H9 (cell line): ENCODE results near the gene SAA1. TPM values are rescaled to one million over a fixed set of nuclear protein-coding genes. Genes with fewer than 3 reads are reported as not detected.

Source experiments
- DNase-seq: peaks from one replicate; pipeline ENCODE4 v3.0.0-alpha.2; 2017
- H2AFZ ChIP-seq: one replicate; pipeline ENCODE4 v1.6.1; 2013; ENCODE audit warnings: mild to moderate bottlenecking, low read length, control low read depth, moderate library complexity
- H2AK5ac ChIP-seq: 2 replicates; pipeline ENCODE4 v1.6.1; 2013; ENCODE audit warnings: low read length, control low read depth, mixed read lengths; ENCODE audit not compliant: insufficient read length
- H2BK120ac ChIP-seq: one replicate; pipeline ENCODE4 v1.6.1; 2013; ENCODE audit warnings: low read depth, mild to moderate bottlenecking, low read length, control low read depth, inconsistent platforms; ENCODE audit not compliant: poor library complexity, severe bottlenecking
- H2BK12ac ChIP-seq: 2 replicates; pipeline ENCODE4 v1.6.1; 2013; ENCODE audit warnings: low read length, control low read depth, mixed read lengths, low read depth; ENCODE audit not compliant: insufficient read length
- H2BK15ac ChIP-seq: 2 replicates; pipeline ENCODE4 v1.6.1; 2013; ENCODE audit warnings: low read depth, low read length, control low read depth
- H2BK20ac ChIP-seq: one replicate; pipeline ENCODE4 v1.6.1; 2013; ENCODE audit warnings: low read depth, mild to moderate bottlenecking, low read length, control low read depth, inconsistent platforms; ENCODE audit not compliant: poor library complexity, severe bottlenecking
- H2BK5ac ChIP-seq: 2 replicates; pipeline ENCODE4 v1.6.1; 2013; ENCODE audit warnings: low read length, control low read depth, mixed read lengths; ENCODE audit not compliant: insufficient read length
- H3K14ac ChIP-seq: 2 replicates; pipeline ENCODE4 v1.6.1; 2013; ENCODE audit warnings: low read length, control low read depth; ENCODE audit not compliant: insufficient read depth
- H3K18ac ChIP-seq: 2 replicates; pipeline ENCODE4 v1.6.1; 2013; ENCODE audit warnings: low read depth, mild to moderate bottlenecking, mixed read lengths, low read length, control low read depth; ENCODE audit not compliant: insufficient read length
- H3K23ac ChIP-seq: 2 replicates; pipeline ENCODE4 v1.6.1; 2013; ENCODE audit warnings: low read length, control low read depth, mixed read lengths, low read depth; ENCODE audit not compliant: insufficient read length
- H3K23me2 ChIP-seq: 2 replicates; pipeline ENCODE4 v1.6.1; 2013; ENCODE audit warnings: low read depth, mild to moderate bottlenecking, mixed read lengths, low read length, control low read depth; ENCODE audit not compliant: insufficient read length, poor library complexity, severe bottlenecking
- H3K27ac ChIP-seq: 2 replicates; pipeline ENCODE4 v1.5.1; 2013; ENCODE audit warnings: low read length, control low read depth, mixed read lengths, low read depth; ENCODE audit not compliant: insufficient read length
- H3K27me3 ChIP-seq: 2 replicates; pipeline ENCODE4 v1.6.1; 2013; ENCODE audit warnings: low read length, control low read depth, inconsistent platforms; ENCODE audit not compliant: insufficient read depth
- H3K4ac ChIP-seq: 2 replicates; pipeline ENCODE4 v1.6.1; 2013; ENCODE audit warnings: low read depth, mild to moderate bottlenecking, control low read depth, inconsistent platforms, low read length, moderate library complexity
- H3K4me1 ChIP-seq: 2 replicates; pipeline ENCODE4 v1.6.1; 2013; ENCODE audit warnings: low read length, control low read depth, inconsistent platforms; ENCODE audit not compliant: insufficient read depth
- H3K4me2 ChIP-seq: 2 replicates; pipeline ENCODE4 v1.6.1; 2013; ENCODE audit warnings: low read length, control low read depth, mixed read lengths; ENCODE audit not compliant: insufficient read length, insufficient read depth
- H3K56ac ChIP-seq: 2 replicates; pipeline ENCODE4 v1.6.1; 2013; ENCODE audit warnings: low read depth, mild to moderate bottlenecking, mixed read lengths, low read length, control low read depth; ENCODE audit not compliant: insufficient read length
- H3K79me1 ChIP-seq: 2 replicates; pipeline ENCODE4 v1.6.1; 2013; ENCODE audit warnings: low read depth, mild to moderate bottlenecking, moderate library complexity, low read length, control low read depth, inconsistent platforms; ENCODE audit not compliant: insufficient read depth, poor library complexity, severe bottlenecking
- H3K79me2 ChIP-seq: 2 replicates; pipeline ENCODE4 v1.6.1; 2013; ENCODE audit warnings: low read length, control low read depth, inconsistent platforms; ENCODE audit not compliant: insufficient read depth
- H3K9ac ChIP-seq: 2 replicates; pipeline ENCODE4 v1.6.1; 2013; ENCODE audit warnings: low read length, control low read depth, mixed read lengths; ENCODE audit not compliant: insufficient read length; ENCODE audit errors: extremely low read depth
- H3K9me3 ChIP-seq: one replicate; pipeline ENCODE4 v1.6.1; 2013; ENCODE audit warnings: low read depth, low read length, inconsistent platforms; ENCODE audit not compliant: control insufficient read depth
- H3T11ph ChIP-seq: one replicate; pipeline ENCODE4 v1.6.1; 2013; ENCODE audit warnings: mild to moderate bottlenecking, low read length, control low read depth, inconsistent platforms
- H4K20me1 ChIP-seq: one replicate; pipeline ENCODE4 v1.6.1; 2013; ENCODE audit not compliant: control insufficient read depth, insufficient read length, insufficient read depth
- H4K5ac ChIP-seq: 2 replicates; pipeline ENCODE4 v1.6.1; 2013; ENCODE audit warnings: low read depth, mild to moderate bottlenecking, mixed read lengths, low read length, control low read depth; ENCODE audit not compliant: insufficient read length
- H4K8ac ChIP-seq: replicated peaks from 2 replicates; pipeline ENCODE4 v1.6.1; 2013; ENCODE audit warnings: low read length, control low read depth, mixed read lengths, low read depth; ENCODE audit not compliant: insufficient read length
- H4K91ac ChIP-seq: 2 replicates; pipeline ENCODE4 v1.6.1; 2013; ENCODE audit warnings: low read depth, mild to moderate bottlenecking, moderate library complexity, mixed read lengths, low read length, control low read depth; ENCODE audit not compliant: insufficient read length
- H3K27ac Mint-ChIP-seq, 3 experiments: 2 replicates in 2 of 3; 3 replicates in 1 of 3; pipeline ENCODE4 v1.8.0; 2020 to 2021; ENCODE audit warnings: mixed read lengths in 3 of 3, mild to moderate bottlenecking in 1 of 3, moderate library complexity in 1 of 3
- H3K27me3 Mint-ChIP-seq: 2 replicates; pipeline ENCODE4 v1.8.0; 2021; ENCODE audit warnings: low read depth, mild to moderate bottlenecking, moderate library complexity, mixed read lengths
- H3K36me3 Mint-ChIP-seq, 3 experiments: 2 replicates in 2 of 3; 3 replicates in 1 of 3; pipeline ENCODE4 v1.8.0; 2020 to 2021; ENCODE audit warnings: low read depth in 3 of 3, mixed read lengths in 3 of 3; ENCODE audit not compliant: insufficient read depth in 1 of 3
- H3K4me1 Mint-ChIP-seq, 2 experiments: 2 replicates each; pipeline ENCODE4 v1.8.0; 2020; ENCODE audit warnings: mixed read lengths in 2 of 2
- H3K4me3 Mint-ChIP-seq, 2 experiments: 2 replicates in 1 of 2; 3 replicates in 1 of 2; pipeline ENCODE4 v1.8.0; 2020 to 2021; ENCODE audit warnings: mild to moderate bottlenecking in 2 of 2, mixed read lengths in 2 of 2, moderate library complexity in 1 of 2
- H3K9me3 Mint-ChIP-seq, 2 experiments: 2 replicates in 1 of 2; 3 replicates in 1 of 2; pipeline ENCODE4 v1.8.0; 2020; ENCODE audit warnings: mild to moderate bottlenecking in 2 of 2, mixed read lengths in 2 of 2, moderate library complexity in 1 of 2
- WGBS: extraction: QIAGEN DNeasy Blood & Tissue Kit; methylation state at CpG from one replicate; pipeline ENCODE4 v1.1.7; 2013; ENCODE audit warnings: missing lambda C conversion rate, low lambda C conversion rate, mixed read lengths; ENCODE audit not compliant: insufficient read length; ENCODE audit errors: extremely low coverage; 5-methylcytosine and 5-hydroxymethylcytosine counted together
- total RNA-seq: library from RNA; stranded (reverse); gene quantifications from 2 replicates; pipeline ENCODE4 v1.2.1, GENCODE V29; 2021
- TF ChIP-seq, protein P1 (sequence below): fragments of 200-600 bp; sonication (generic); conservative IDR thresholded peaks from 3 replicates; pipeline ENCODE4 v1.8.0; 2021; ENCODE audit warnings: antibody characterized with exemption, mild to moderate bottlenecking

SAA1 gene
- total RNA-seq, 1 experiment from 2014 or later: not detected

DNA sequence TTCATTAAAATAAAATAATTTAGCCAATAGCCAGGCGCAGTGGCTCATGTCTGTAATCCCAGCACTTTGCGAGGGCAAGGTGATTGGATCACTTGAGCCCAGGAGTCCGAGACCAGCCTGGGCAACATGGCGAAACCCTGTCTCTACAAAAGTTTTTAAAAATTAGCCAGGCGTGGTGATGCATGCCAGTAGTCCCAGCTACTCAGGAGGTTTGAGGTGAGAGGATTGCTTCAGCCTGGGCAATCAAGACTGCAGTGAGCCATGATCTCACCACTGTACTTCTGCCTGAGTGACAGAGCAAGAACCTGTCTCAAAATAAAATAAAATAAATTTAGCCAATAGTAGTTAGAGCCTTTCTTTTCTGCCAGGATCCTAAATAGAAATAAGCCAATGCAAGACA is 43.6 kb downstream of the SAA1 start:
- Histone ChIP-seq H3K4me2 (no peak overlapping the region), H3K4ac (no peak overlapping the region), H2BK5ac (no peak overlapping the region), H2BK120ac (no peak overlapping the region), H3T11ph (no peak overlapping the region), H3K4me1 (no peaks in the 10 kb centered on the region), H2BK20ac (no peak overlapping the region), H2AFZ (no peak overlapping the region), H4K20me1 (no peaks in the 10 kb centered on the region), H3K9me3 (no peaks in the 10 kb centered on the region), H4K5ac (no peak overlapping the region), H4K8ac (no peak overlapping the region), H3K79me2 (no peaks in the 10 kb centered on the region; the same call in 1 of the 2 replicates), H2BK15ac (no peak overlapping the region), H4K91ac (no peak overlapping the region), H3K14ac (no peak overlapping the region), H3K18ac (no peak overlapping the region), H3K79me1 (no peaks in the 10 kb centered on the region), H3K23me2 (no peaks in the 10 kb centered on the region), H3K27ac (no peak overlapping the region), H3K23ac (no peak overlapping the region), H2AK5ac (no peak overlapping the region), H3K56ac (no peak overlapping the region), H2BK12ac (no peak overlapping the region), H3K9ac (no peak overlapping the region), H3K27me3 (no peaks in the 10 kb centered on the region)
- Mint-ChIP-seq H3K36me3 (peaks cover 9 to 64% (median 48%) of the 10 kb centered on the region in 3 experiments; a peak in 6 of 7 replicates), H3K27me3 (no peaks in the 10 kb centered on the region), H3K9me3 (no peaks in the 10 kb centered on the region), H3K4me1 (0 out of 4 replicates have a peak, but pooled peaks cover 0 to 5% of the 10 kb centered on the region in 2 experiments), H3K27ac (no peak overlapping the region), H3K4me3 (no peak overlapping the region)
- no peak for DNase-seq
- TF ChIP-seq, protein P1, sequence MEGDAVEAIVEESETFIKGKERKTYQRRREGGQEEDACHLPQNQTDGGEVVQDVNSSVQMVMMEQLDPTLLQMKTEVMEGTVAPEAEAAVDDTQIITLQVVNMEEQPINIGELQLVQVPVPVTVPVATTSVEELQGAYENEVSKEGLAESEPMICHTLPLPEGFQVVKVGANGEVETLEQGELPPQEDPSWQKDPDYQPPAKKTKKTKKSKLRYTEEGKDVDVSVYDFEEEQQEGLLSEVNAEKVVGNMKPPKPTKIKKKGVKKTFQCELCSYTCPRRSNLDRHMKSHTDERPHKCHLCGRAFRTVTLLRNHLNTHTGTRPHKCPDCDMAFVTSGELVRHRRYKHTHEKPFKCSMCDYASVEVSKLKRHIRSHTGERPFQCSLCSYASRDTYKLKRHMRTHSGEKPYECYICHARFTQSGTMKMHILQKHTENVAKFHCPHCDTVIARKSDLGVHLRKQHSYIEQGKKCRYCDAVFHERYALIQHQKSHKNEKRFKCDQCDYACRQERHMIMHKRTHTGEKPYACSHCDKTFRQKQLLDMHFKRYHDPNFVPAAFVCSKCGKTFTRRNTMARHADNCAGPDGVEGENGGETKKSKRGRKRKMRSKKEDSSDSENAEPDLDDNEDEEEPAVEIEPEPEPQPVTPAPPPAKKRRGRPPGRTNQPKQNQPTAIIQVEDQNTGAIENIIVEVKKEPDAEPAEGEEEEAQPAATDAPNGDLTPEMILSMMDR: no peak
- no CpG with 5 or more reads among the region's 5 CpGs for WGBS
